Measurements from ENCODE around the gene PPT1. TPM values are rescaled to one million over a fixed set of nuclear protein-coding genes. Genes with fewer than 3 reads are reported as not detected.

PPT1 gene
- polyA plus RNA-seq, 4 donors = 5.1 to 71.7 (median 23.0) TPM

- Histone ChIP-seq H3K4me3 (ENCODE audit: low read depth in 1 of 3, low read length in 3 of 3) (no peak overlapping the region), H3K9me3 (ENCODE audit: control insufficient read depth in 2 of 2, insufficient read depth in 1 of 2, low read depth in 1 of 2, low read length in 1 of 2) (peaks cover 0 to 14% of the 10 kb centered on the region in 2 donors), H3K27ac (ENCODE audit: low read depth in 1 of 3, low read length in 2 of 3) (no peak overlapping the region), H3K36me3 (ENCODE audit: control insufficient read depth in 3 of 3, insufficient read depth in 2 of 3, low read depth in 1 of 3, low read length in 3 of 3) (no peaks in the 10 kb centered on the region), H3K4me1 (ENCODE audit: control insufficient read depth in 3 of 3, insufficient read depth in 2 of 3, low read depth in 1 of 3, low read length in 2 of 3) (no peaks in the 10 kb centered on the region), H3K27me3 (ENCODE audit: control insufficient read depth in 3 of 3, insufficient read depth in 3 of 3, low read length in 3 of 3) (no peaks in the 10 kb centered on the region)
- DNase-seq (no peak), FAIRE-seq (no peak)
- 81 to 87% (median 85%) methylated on average over 4 of the region's 4 CpGs for WGBS, 3 donors
Measured at GRCh38 chr1:40023379-40023944, 73.6 kb downstream of the PPT1 start.

Other genes starting within 250 kb of the PPT1 start
- gene TRIT1, start 213.7 kb downstream of the PPT1 start, polyA plus RNA-seq = 10 to 100 TPM in 2 of 4 donors, 1 to 10 TPM in 2; 4.3 to 23.6 (median 9.3) TPM
- gene MYCL, start 195.3 kb downstream of the PPT1 start, polyA plus RNA-seq = 1 to 10 TPM; 3.5 to 9.0 (median 6.1) TPM
- 10 to 100 TPM; 14.3 to 57.5 (median 31.7) TPM for gene MFSD2A, start 142.1 kb downstream of the PPT1 start, polyA plus RNA-seq
- 100 to 1,000 TPM; 186 to 224 (median 191) TPM for gene CAP1, start 56.5 kb downstream of the PPT1 start, polyA plus RNA-seq
- 10 to 100 TPM in 1 of 4 donors, 1 to 10 TPM in 3; 3.2 to 19.0 (median 4.1) TPM for gene RLF, start 64.1 kb upstream of the PPT1 start, polyA plus RNA-seq
- gene TMCO2, start 150.7 kb upstream of the PPT1 start, polyA plus RNA-seq = not detected
- gene ZMPSTE24, start 161.0 kb upstream of the PPT1 start, polyA plus RNA-seq = 10 to 100 TPM in 3 of 4 donors, 1 to 10 TPM in 1; 9.8 to 45.0 (median 22.2) TPM
- gene COL9A2, start 220.0 kb upstream of the PPT1 start, polyA plus RNA-seq = 1 to 10 TPM in 3 of 4 donors, not detected in 1; 2.4 to 9.1 (median 4.8) TPM

All from small intestine (tissue), 7 donors.